H1 (cell line): Measurements from ENCODE around the gene GPNMB. TPM values are rescaled to one million over a fixed set of nuclear protein-coding genes. Genes with fewer than 3 reads are reported as not detected.
A peak's percentile ranks its signal among the peaks of the same experiment; 100 is the strongest.

ENCODE experiments used
- CTCF ChIA-PET: fragments of 300-600 bp; sonication (Branson Sonifier 250); formaldehyde crosslinking; loops from one replicate; lab custom pipeline; 2021; ENCODE audit not compliant: partially characterized antibody; lab: Charles Lee
- POLR2A ChIA-PET: fragments of 300-600 bp; sonication (Branson Sonifier 250); formaldehyde crosslinking; loops from one replicate; lab custom pipeline; 2021; ENCODE audit warnings: inconsistent platforms; ENCODE audit not compliant: partially characterized antibody; lab: Charles Lee
- DNase-seq, 2 experiments: peaks; one replicate each; pipeline versions ENCODE4 v3.0.0 to v3.0.0-alpha.2; 2010 to 2022; ENCODE audit warnings: low spot score in 2 of 2, low read depth in 1 of 2, mixed read lengths in 1 of 2
- FAIRE-seq: peaks from 2 replicates; lab custom pipeline; 2011; peaks lifted over from hg19 to GRCh38; lab: Jason Lieb, UNC
- H2AFZ ChIP-seq: 2 replicates; pipeline ENCODE4 v1.8.1; 2012; ENCODE audit warnings: low read length, inconsistent platforms
- H2AK5ac ChIP-seq: 2 replicates; pipeline ENCODE4 v1.6.1; 2013; ENCODE audit warnings: low read depth, low read length
- H2BK120ac ChIP-seq: replicated peaks from 2 replicates; pipeline ENCODE3; 2013; ENCODE audit warnings: low read depth, low read length, inconsistent platforms
- H2BK12ac ChIP-seq: 2 replicates; pipeline ENCODE4 v1.6.1; 2013; ENCODE audit warnings: low read depth, low read length
- H2BK15ac ChIP-seq: 2 replicates; pipeline ENCODE4 v1.6.1; 2013; ENCODE audit warnings: low read length
- H2BK20ac ChIP-seq: 2 replicates; pipeline ENCODE4 v1.6.1; 2013; ENCODE audit warnings: low read length
- H2BK5ac ChIP-seq: 2 replicates; pipeline ENCODE4 v1.6.1; 2013; ENCODE audit warnings: low read depth, low read length
- H3K14ac ChIP-seq: 2 replicates; pipeline ENCODE4 v1.6.1; 2013; ENCODE audit warnings: inconsistent platforms; ENCODE audit not compliant: insufficient read length
- H3K18ac ChIP-seq: 2 replicates; pipeline ENCODE4 v1.6.1; 2013; ENCODE audit warnings: low read length; ENCODE audit errors: extremely low read depth
- H3K23ac ChIP-seq: 2 replicates; pipeline ENCODE4 v1.6.1; 2013; ENCODE audit warnings: inconsistent platforms; ENCODE audit not compliant: insufficient read length
- H3K23me2 ChIP-seq: 2 replicates; pipeline ENCODE4 v1.6.1; 2013; ENCODE audit warnings: low read depth, low read length
- H3K27ac ChIP-seq: 2 replicates; pipeline ENCODE4 v1.6.1; 2011; ENCODE audit warnings: low read depth, low read length, inconsistent platforms
- H3K27me3 ChIP-seq, 4 experiments: replicated peaks in 1 of 4; 1 replicate in 1 of 4; 2 replicates in 3 of 4; pipeline versions ENCODE4 v1.6.1 to v1.8.1; 2011 to 2013; ENCODE audit warnings: low read length in 3 of 4, mild to moderate bottlenecking in 3 of 4, inconsistent platforms in 2 of 4, mixed read lengths in 2 of 4, moderate library complexity in 1 of 4; ENCODE audit not compliant: control insufficient read depth in 3 of 4, insufficient read depth in 3 of 4; ENCODE audit errors: extremely low read depth in 1 of 4
- H3K36me3 ChIP-seq, 4 experiments: 2 replicates each; pipeline versions ENCODE4 v1.6.1 to v1.8.1; 2011 to 2013; ENCODE audit warnings: mild to moderate bottlenecking in 4 of 4, low read length in 3 of 4, moderate library complexity in 2 of 4, control low read depth in 1 of 4, inconsistent platforms in 1 of 4; ENCODE audit not compliant: insufficient read depth in 4 of 4, control insufficient read depth in 2 of 4
- H3K4ac ChIP-seq: replicated peaks from 2 replicates; pipeline ENCODE3; 2013; ENCODE audit warnings: low read length, low read depth, mixed read lengths, inconsistent platforms; ENCODE audit not compliant: insufficient read length
- H3K4me1 ChIP-seq, 4 experiments: replicated peaks in 1 of 4; 1 replicate in 1 of 4; 2 replicates in 3 of 4; pipeline versions ENCODE4 v1.6.1 to v1.8.1; 2011 to 2013; ENCODE audit warnings: low read length in 3 of 4, inconsistent platforms in 2 of 4, mixed read lengths in 1 of 4; ENCODE audit not compliant: insufficient read depth in 4 of 4, control insufficient read depth in 3 of 4
- H3K4me2 ChIP-seq, 2 experiments: 2 replicates each; pipeline versions ENCODE4 v1.6.1 to v1.8.1; 2011 to 2013; ENCODE audit warnings: low read depth in 2 of 2, low read length in 2 of 2, control low read depth in 1 of 2, inconsistent platforms in 1 of 2, mild to moderate bottlenecking in 1 of 2; ENCODE audit not compliant: insufficient read depth in 1 of 2
- H3K4me3 ChIP-seq, 4 experiments: fragments of 200-600, 300-600 bp in 1 of 4; sonication (generic), shearing (Covaris generic), sonication (Bioruptor Twin) in 1 of 4; 2 replicates each; pipeline versions ENCODE4 v1.5.1 to v1.8.1; 2011 to 2016; ENCODE audit warnings: low read length in 4 of 4, low read depth in 3 of 4, control low read depth in 2 of 4, inconsistent platforms in 2 of 4, mild to moderate bottlenecking in 2 of 4, mixed read lengths in 1 of 4, moderate library complexity in 1 of 4; ENCODE audit not compliant: insufficient read depth in 2 of 4; ENCODE audit errors: extremely low read depth in 1 of 4
- H3K56ac ChIP-seq: replicated peaks from 2 replicates; pipeline ENCODE3; 2013; ENCODE audit warnings: low read depth, mild to moderate bottlenecking, mixed read lengths, low read length, inconsistent platforms; ENCODE audit not compliant: insufficient read length
- H3K79me1 ChIP-seq: 2 replicates; pipeline ENCODE4 v1.6.1; 2013; ENCODE audit warnings: low read depth, low read length, control low read depth
- H3K79me2 ChIP-seq, 2 experiments: 2 replicates each; pipeline versions ENCODE4 v1.6.1 to v1.8.1; 2012 to 2013; ENCODE audit warnings: low read length in 2 of 2, mild to moderate bottlenecking in 2 of 2, inconsistent platforms in 1 of 2; ENCODE audit not compliant: insufficient read depth in 2 of 2, control insufficient read depth in 1 of 2
- H3K9ac ChIP-seq, 4 experiments: replicated peaks in 1 of 4; 1 replicate in 1 of 4; 2 replicates in 3 of 4; pipeline versions ENCODE4 v1.6.1 to v1.8.1; 2011 to 2013; ENCODE audit warnings: low read depth in 3 of 4, low read length in 3 of 4, control low read depth in 2 of 4, mild to moderate bottlenecking in 2 of 4, moderate library complexity in 2 of 4, inconsistent platforms in 1 of 4; ENCODE audit errors: extremely low read depth in 1 of 4
- H3K9me3 ChIP-seq, 2 experiments: 2 replicates each; pipeline versions ENCODE4 v1.6.1 to v1.8.1; 2012 to 2013; ENCODE audit warnings: mild to moderate bottlenecking in 2 of 2, moderate library complexity in 2 of 2, control low read depth in 1 of 2, inconsistent platforms in 1 of 2, low read depth in 1 of 2, low read length in 1 of 2, mixed read lengths in 1 of 2; ENCODE audit not compliant: insufficient read depth in 2 of 2
- H4K20me1 ChIP-seq, 2 experiments: replicated peaks in 1 of 2; 2 replicates each; pipeline versions ENCODE3 to v1.8.1; 2011 to 2013; ENCODE audit warnings: inconsistent platforms in 2 of 2, low read length in 2 of 2, mild to moderate bottlenecking in 1 of 2; ENCODE audit not compliant: insufficient read depth in 2 of 2, control insufficient read depth in 1 of 2
- H4K5ac ChIP-seq: 2 replicates; pipeline ENCODE4 v1.6.1; 2013; ENCODE audit warnings: low read length, low read depth, mixed read lengths, inconsistent platforms; ENCODE audit not compliant: insufficient read length
- H4K8ac ChIP-seq: 2 replicates; pipeline ENCODE4 v1.8.0; 2013; ENCODE audit warnings: mild to moderate bottlenecking, moderate library complexity, low read length, inconsistent platforms; ENCODE audit not compliant: insufficient read depth; ENCODE audit errors: extremely low read depth
- H4K91ac ChIP-seq: replicated peaks from 2 replicates; pipeline ENCODE3; 2013; ENCODE audit warnings: low read length, mixed read lengths, inconsistent platforms; ENCODE audit not compliant: insufficient read length
- E2F6 ChIP-seq: IDR thresholded peaks from 2 replicates; pipeline ENCODE4 v1.6.1; 2012; ENCODE audit warnings: inconsistent platforms
- MAX ChIP-seq: IDR thresholded peaks from 2 replicates; pipeline ENCODE4 v1.6.1; 2012; ENCODE audit warnings: inconsistent platforms
- NRF1 ChIP-seq: IDR thresholded peaks from 2 replicates; pipeline ENCODE4 v1.6.1; 2011; ENCODE audit warnings: mild to moderate bottlenecking, low read depth, low read length, improper control_type of control experiment
- RNF2 ChIP-seq: fragments of 200-900, 300-1000 bp; sonication (generic); IDR thresholded peaks from 2 replicates; pipeline ENCODE4 v1.7.1; 2016; ENCODE audit warnings: borderline replicate concordance, low read depth, mild to moderate bottlenecking, antibody characterized with exemption, low read length; ENCODE audit not compliant: poor library complexity, severe bottlenecking; ENCODE audit errors: missing control alignments
- RXRA ChIP-seq: IDR thresholded peaks from 2 replicates; pipeline ENCODE4 v1.6.1; 2011; ENCODE audit warnings: low read depth, mild to moderate bottlenecking, low read length, moderate library complexity; ENCODE audit not compliant: insufficient read depth
- SIRT6 ChIP-seq: IDR thresholded peaks from one replicate; pipeline ENCODE4 v1.7.1; 2012; ENCODE audit warnings: low read length, inconsistent platforms
- TAF7 ChIP-seq: optimal IDR thresholded peaks from 2 replicates; pipeline ENCODE3; 2011; ENCODE audit warnings: low read depth, mild to moderate bottlenecking, inconsistent platforms, low read length, moderate library complexity, borderline replicate concordance
- TCF12 ChIP-seq: IDR thresholded peaks from 2 replicates; pipeline ENCODE4 v1.6.1; 2011; ENCODE audit warnings: low read depth, mild to moderate bottlenecking, low read length
- TEAD4 ChIP-seq: IDR thresholded peaks from 2 replicates; pipeline ENCODE4 v1.6.1; 2012; ENCODE audit warnings: low read depth, low read length, inconsistent platforms, mixed read lengths
- WGBS, 2 experiments: shearing (Covaris generic) in 1 of 2; methylation state at CpG; one replicate each; pipeline versions ENCODE4 v1.1.6 to v1.1.7; 2013 to 2015; ENCODE audit warnings: low lambda C conversion rate in 2 of 2, mixed read lengths in 2 of 2, inconsistent platforms in 1 of 2, low coverage in 1 of 2, missing lambda C conversion rate in 1 of 2; ENCODE audit not compliant: insufficient replicate concordance in 2 of 2, insufficient coverage in 1 of 2, insufficient read length in 1 of 2; ENCODE audit errors: extremely low coverage in 1 of 2, missing lambda C conversion rate in 1 of 2; 5-methylcytosine and 5-hydroxymethylcytosine counted together
- polyA plus RNA-seq, 7 experiments: library from polyadenylated mRNA; depleted of rRNA in 3 of 7; stranded (reverse) in 5 of 7; unstranded in 2 of 7; fragments of >200 nt in 5 of 7; fragments of 200-250 nt in 2 of 7; gene quantifications; 1 replicate in 5 of 7; 2 replicates in 1 of 7; 4 replicates in 1 of 7; pipeline versions ENCODE4 v1.2.1 to v1.2.3, GENCODE V29; 2011 to 2013; ENCODE audit warnings: missing spikeins in 2 of 7, mixed read lengths in 2 of 7
- total RNA-seq: library from RNA; stranded (reverse); fragmentation: NEBNext Ultra II Directional; extraction: Animal tissue kit (Norgen Biotek cat#: 25700); gene quantifications from 2 replicates; pipeline ENCODE4 v1.2.1, GENCODE V29; 2021

Gene GPNMB
- total and polyA plus RNA-seq, 2 of the 8 experiments (the other 6 are each of a cell fraction or from before 2014, with no cell fraction given): 1.1 to 1.4 TPM

GRCh38 chr7:23298885-23299769, 52.6 kb downstream of the GPNMB start, which contains the start of gene MALSU1:
MALSU1 (plus strand) TSS chr7:23299339; CDS start chr7:23299353, 14 bp downstream.
- peaks cover 4 to 14% (median 6%) of the 10 kb centered on the region in 4 experiments; a peak in 6 of 8 replicates for H3K36me3 ChIP-seq
- peak within 1 kb of the TSS; percentile 80 for H3K56ac ChIP-seq
- FAIRE-seq (peak; percentile 78), DNase-seq (peak; percentile 75 to 97)
- H3K4me2 ChIP-seq: peak within 1 kb of the TSS; percentile 88 to 89
- no peak within 1 kb of the TSS for H3K4ac ChIP-seq
- no peak within 1 kb of the TSS for H2BK120ac ChIP-seq
- peaks cover 9 to 30% of the 10 kb centered on the region in 2 experiments for H3K79me2 ChIP-seq
- peaks cover 0 to 2% of the 10 kb centered on the region in 2 experiments for H4K20me1 ChIP-seq
- H2BK12ac ChIP-seq: no peak within 1 kb of the TSS
- H2BK15ac ChIP-seq: no peak within 1 kb of the TSS
- no peak within 1 kb of the TSS for H3K23ac ChIP-seq
- POLR2A ChIA-PET: interaction anchor here (0.6 to 2.7 kb wide), 12 partner anchors 8 to 241 kb away, joined by 3 to 9 read pairs (median 3); no protein-coding TSS in a partner anchor
- H3K4me3 ChIP-seq: peak within 1 kb of the TSS; percentile 85 to 98 (median 94)
- peak within 1 kb of the TSS; percentile 97 for H4K8ac ChIP-seq
- CTCF ChIA-PET: interaction anchor here (0.7 to 1.7 kb wide), 5 partner anchors 21 to 933 kb away, joined by 3 to 6 read pairs (median 3); no protein-coding TSS in a partner anchor
- peaks cover 4% of the 10 kb centered on the region; the same call in 1 of the 2 replicates for H3K23me2 ChIP-seq
- H3K4me1 ChIP-seq: peaks cover 0 to 4% (median 2%) of the 10 kb centered on the region in 4 experiments; a peak in 3 of 7 replicates
- peak within 1 kb of the TSS; percentile 32; the same call in 1 of the 2 replicates for H2BK5ac ChIP-seq
- 0 out of 2 replicates have a peak within 1 kb of the TSS, but pooled peaks have one; percentile 49 for H2AK5ac ChIP-seq
- no peak within 1 kb of the TSS for H2BK20ac ChIP-seq
- no peak within 1 kb of the TSS for H4K91ac ChIP-seq
- peak within 1 kb of the TSS; percentile 38 for H4K5ac ChIP-seq
- no peaks in the 10 kb centered on the region for H3K9me3 ChIP-seq
- H3K27me3 ChIP-seq: no peaks in the 10 kb centered on the region; a peak in 1 of 7 replicates
- peak within 1 kb of the TSS; percentile 86 for H3K18ac ChIP-seq
- H3K14ac ChIP-seq: no peak within 1 kb of the TSS
- peaks cover 13% of the 10 kb centered on the region; the same call in 1 of the 2 replicates for H3K79me1 ChIP-seq
- peak within 1 kb of the TSS; percentile 61; the same call in 1 of the 2 replicates for H3K27ac ChIP-seq
- 3% methylated on average over 56 of the region's 59 CpGs; no CpG with 5 or more reads in 1 of the 2 experiments for WGBS, 2 experiments
- H2AFZ ChIP-seq: peak within 1 kb of the TSS; percentile 98
- H3K9ac ChIP-seq: peak within 1 kb of the TSS; percentile 84 to 98 (median 89)
- no peak for TF ChIP-seq RXRA
- TF ChIP-seq MAX: peak; percentile 75
- TF ChIP-seq TEAD4: no peak
- TF ChIP-seq E2F6: no peak
- no peak for TF ChIP-seq RNF2
- no peak for TF ChIP-seq NRF1
- no peak for TF ChIP-seq TCF12
- TF ChIP-seq SIRT6: no peak
- peak; percentile 60 for TF ChIP-seq TAF7
